ENCODE results near the gene TPST1. TPM values are rescaled to one million over a fixed set of nuclear protein-coding genes. Genes with fewer than 3 reads are reported as not detected.

Gene TPST1
- total RNA-seq, 1 donor from 2014 or later: 5.7 TPM

DNA sequence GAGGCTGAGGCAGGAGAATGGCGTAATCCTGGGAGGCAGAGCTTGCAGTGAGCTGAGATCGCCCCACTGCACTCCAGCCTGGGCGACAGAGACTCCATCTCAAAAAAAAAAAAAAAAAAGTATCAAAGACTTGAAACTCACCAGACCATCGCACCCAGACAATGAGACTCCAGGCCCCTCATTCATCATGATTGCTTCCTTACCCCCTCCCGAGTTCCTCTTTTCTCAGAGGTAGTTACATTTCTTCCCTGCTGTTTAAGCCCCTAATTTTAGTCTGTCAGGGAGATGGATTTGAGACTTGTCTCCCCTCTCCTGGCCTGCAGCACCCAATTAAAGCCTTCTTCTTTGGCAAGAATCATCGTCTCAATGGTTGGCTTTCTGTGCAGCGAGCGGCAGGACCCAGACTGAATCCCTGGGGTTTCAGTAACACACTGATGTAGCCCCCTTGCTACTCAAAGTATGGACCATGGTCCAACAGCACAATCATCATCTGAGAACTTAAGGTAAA is 19.4 kb upstream of the TPST1 start:
- no peak for DNase-seq
- Histone ChIP-seq H3K4me3 (no peak overlapping the region), H3K9me3 (replicated peaks) (peaks cover 7% of the 10 kb centered on the region), H3K4me1 (no peaks in the 10 kb centered on the region), H3K27me3 (ENCODE audit: low read depth) (no peaks in the 10 kb centered on the region), H3K27ac (replicated peaks) (no peak overlapping the region), H3K36me3 (no peaks in the 10 kb centered on the region)
- TF ChIP-seq, protein P1, sequence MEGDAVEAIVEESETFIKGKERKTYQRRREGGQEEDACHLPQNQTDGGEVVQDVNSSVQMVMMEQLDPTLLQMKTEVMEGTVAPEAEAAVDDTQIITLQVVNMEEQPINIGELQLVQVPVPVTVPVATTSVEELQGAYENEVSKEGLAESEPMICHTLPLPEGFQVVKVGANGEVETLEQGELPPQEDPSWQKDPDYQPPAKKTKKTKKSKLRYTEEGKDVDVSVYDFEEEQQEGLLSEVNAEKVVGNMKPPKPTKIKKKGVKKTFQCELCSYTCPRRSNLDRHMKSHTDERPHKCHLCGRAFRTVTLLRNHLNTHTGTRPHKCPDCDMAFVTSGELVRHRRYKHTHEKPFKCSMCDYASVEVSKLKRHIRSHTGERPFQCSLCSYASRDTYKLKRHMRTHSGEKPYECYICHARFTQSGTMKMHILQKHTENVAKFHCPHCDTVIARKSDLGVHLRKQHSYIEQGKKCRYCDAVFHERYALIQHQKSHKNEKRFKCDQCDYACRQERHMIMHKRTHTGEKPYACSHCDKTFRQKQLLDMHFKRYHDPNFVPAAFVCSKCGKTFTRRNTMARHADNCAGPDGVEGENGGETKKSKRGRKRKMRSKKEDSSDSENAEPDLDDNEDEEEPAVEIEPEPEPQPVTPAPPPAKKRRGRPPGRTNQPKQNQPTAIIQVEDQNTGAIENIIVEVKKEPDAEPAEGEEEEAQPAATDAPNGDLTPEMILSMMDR (IDR thresholded peaks at IDR 0.05; ENCODE audit: borderline replicate concordance): no peak
- intact Hi-C loops (cut with micrococcal nuclease): no loop called here

DNA sequence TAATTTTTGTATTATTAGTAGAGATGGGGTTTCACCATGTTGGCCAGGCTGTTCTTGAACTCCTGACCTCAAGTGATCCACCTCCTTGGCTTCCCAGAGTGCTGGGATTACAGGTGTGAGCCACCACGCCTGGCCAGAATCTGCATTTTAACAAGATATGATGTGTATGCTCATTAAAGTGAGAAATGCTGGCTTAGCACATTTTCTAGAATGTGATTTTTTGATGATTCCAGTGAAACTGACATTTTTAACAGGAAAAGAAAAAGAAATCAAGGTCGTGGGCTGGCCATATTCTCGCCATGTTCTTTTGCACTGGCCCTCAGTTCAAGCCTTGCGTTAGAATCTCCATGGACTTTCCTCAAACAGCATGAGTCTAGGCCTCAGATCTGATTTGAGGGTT is 18.1 kb upstream of the TPST1 start:
- H3K27me3 ChIP-seq (ENCODE audit: low read depth): no peaks in the 10 kb centered on the region
- DNase-seq: no peak
- no peaks in the 10 kb centered on the region for H3K36me3 ChIP-seq
- H3K4me3 ChIP-seq: no peak overlapping the region
- no peak overlapping the region for H3K27ac ChIP-seq (replicated peaks)
- H3K9me3 ChIP-seq (replicated peaks): peaks cover 7% of the 10 kb centered on the region
- H3K4me1 ChIP-seq: no peaks in the 10 kb centered on the region
- TF ChIP-seq, protein P1 (IDR thresholded peaks at IDR 0.05; ENCODE audit: borderline replicate concordance): no peak
- intact Hi-C loops (cut with micrococcal nuclease): no loop called here

DNA sequence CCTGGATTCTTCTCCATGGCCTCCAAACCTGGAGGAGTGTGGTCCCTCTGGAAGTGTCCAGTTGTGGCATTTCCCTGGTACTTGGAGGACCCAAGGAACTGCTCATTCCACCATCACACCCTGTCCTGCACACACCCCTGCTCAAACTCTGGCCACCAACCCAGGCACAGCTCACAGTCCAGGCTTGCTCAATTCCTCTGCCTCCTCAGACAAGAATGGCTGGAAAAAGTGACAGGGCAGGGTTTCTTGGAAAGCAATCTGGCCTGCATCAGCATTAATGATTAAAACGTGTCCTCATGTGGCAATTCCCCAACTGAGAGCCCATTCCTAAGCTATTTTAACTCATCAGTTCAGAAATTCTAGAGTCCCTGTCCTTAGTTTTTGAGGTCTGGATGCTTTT is 17.2 kb upstream of the TPST1 start:
- Histone ChIP-seq H3K36me3 (no peaks in the 10 kb centered on the region), H3K4me1 (no peaks in the 10 kb centered on the region), H3K9me3 (replicated peaks) (peaks cover 7% of the 10 kb centered on the region), H3K27me3 (ENCODE audit: low read depth) (no peaks in the 10 kb centered on the region), H3K4me3 (no peak overlapping the region), H3K27ac (replicated peaks) (no peak overlapping the region)
- TF ChIP-seq, protein P1 (IDR thresholded peaks at IDR 0.05; ENCODE audit: borderline replicate concordance): no peak
- intact Hi-C loops (cut with micrococcal nuclease): no loop called here
- peak; percentile 28 for DNase-seq

DNA sequence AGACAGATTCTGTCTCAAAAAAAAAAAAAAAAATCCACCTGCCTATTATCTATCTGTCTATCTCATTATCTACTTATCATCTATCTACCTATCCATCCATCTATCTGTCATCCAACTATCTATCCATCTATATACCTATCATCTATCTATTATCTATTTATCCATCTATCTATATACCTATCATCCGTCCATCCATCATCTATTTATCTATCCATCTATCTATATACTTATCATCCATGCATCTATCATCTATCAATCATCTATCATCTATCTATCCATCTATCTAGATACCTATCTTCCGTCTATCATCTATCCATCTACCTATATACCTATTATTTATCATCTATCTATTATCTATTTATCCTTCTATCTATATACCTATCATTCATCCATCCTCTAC is 16.5 kb upstream of the TPST1 start:
- Histone ChIP-seq H3K4me1 (no peaks in the 10 kb centered on the region), H3K9me3 (replicated peaks) (peaks cover 7% of the 10 kb centered on the region), H3K27me3 (ENCODE audit: low read depth) (no peaks in the 10 kb centered on the region), H3K4me3 (no peak overlapping the region), H3K36me3 (no peaks in the 10 kb centered on the region), H3K27ac (replicated peaks) (no peak overlapping the region)
- TF ChIP-seq, protein P1 (IDR thresholded peaks at IDR 0.05; ENCODE audit: borderline replicate concordance): no peak
- intact Hi-C loops (cut with micrococcal nuclease): no loop called here
- no peak for DNase-seq

DNA sequence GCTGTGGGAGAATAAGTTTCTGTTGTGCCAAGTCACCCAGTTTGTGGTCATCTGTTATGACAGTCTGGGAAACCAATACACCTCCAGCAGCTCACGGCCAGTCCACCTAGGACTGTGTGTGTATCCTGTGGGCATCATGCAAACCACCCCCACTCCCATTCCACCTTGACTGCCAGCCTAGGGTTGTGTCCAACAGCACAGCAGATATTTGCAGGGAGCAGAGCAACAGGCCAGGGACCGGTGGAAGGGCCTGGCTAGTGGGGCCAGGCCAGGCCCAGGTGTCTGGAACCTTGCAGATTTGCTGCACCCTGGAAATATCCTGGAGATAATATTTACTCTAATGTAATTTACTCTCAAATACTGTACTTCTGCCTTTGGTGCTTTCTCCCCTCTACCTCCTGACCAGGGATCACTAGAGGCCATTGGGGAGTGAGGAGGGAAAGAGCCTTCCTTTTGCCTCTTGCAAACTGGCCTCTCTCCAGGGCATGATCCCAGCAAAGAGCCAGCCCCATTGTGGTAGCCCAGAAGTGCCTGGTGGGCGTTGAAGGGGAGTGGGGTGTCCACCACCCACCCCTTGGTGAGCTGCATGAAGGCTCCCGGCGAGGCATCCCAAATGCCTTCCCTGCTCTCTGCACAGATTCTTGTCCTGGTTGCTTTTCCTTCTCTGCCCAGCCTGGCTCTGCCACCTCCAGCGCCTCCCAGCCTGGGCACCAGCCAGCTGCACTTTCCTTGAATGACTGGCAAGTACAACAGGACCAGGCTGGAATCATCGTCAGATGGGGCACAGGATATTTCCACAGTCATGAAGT is 15.2 kb upstream of the TPST1 start:
- Histone ChIP-seq H3K4me3 (no peak overlapping the region), H3K36me3 (no peaks in the 10 kb centered on the region), H3K27me3 (ENCODE audit: low read depth) (no peaks in the 10 kb centered on the region), H3K4me1 (no peaks in the 10 kb centered on the region), H3K9me3 (replicated peaks) (peaks cover 7% of the 10 kb centered on the region), H3K27ac (replicated peaks) (no peak overlapping the region)
- intact Hi-C loops (cut with micrococcal nuclease): no loop called here
- TF ChIP-seq, protein P1 (IDR thresholded peaks at IDR 0.05; ENCODE audit: borderline replicate concordance): no peak
- no peak for DNase-seq
